ENCODE measurements around the gene RAET1G. TPM values are rescaled to one million over a fixed set of nuclear protein-coding genes. Genes with fewer than 3 reads are reported as not detected.

The RAET1G gene
- total and polyA plus RNA-seq, 12 donors: 0.21 to 0.37 (median 0.34) TPM; not detected in 8

- H3K9me3 ChIP-seq: peaks cover 0 to 14% (median 0%) of the 10 kb centered on the region in 11 donors
- no peak overlapping the region for H3K4me3 ChIP-seq
- no peak overlapping the region for H3K27ac ChIP-seq
- 61 to 78% methylated on average over 6 of the region's 6 CpGs for WGBS, 2 donors
- peak in 5 of 8 donors; percentile 22 to 61 (median 41) for ATAC-seq
- no peaks in the 10 kb centered on the region for H3K36me3 ChIP-seq
- TF ChIP-seq CTCF (IDR thresholded peaks at IDR 0.05): no peak
- intact Hi-C loops (cut with DNase I): no loop called here
- H3K27me3 ChIP-seq: no peaks in the 10 kb centered on the region
- no peak for DNase-seq
- peaks cover 0 to 13% (median 9%) of the 10 kb centered on the region in 9 donors for H3K4me1 ChIP-seq
Measured at GRCh38 chr6:149905911-149906371, 17.0 kb downstream of the RAET1G start.

GRCh38 chr6:149905371-149905910, 17.5 kb downstream of the RAET1G start:
- intact Hi-C loops (cut with DNase I): no loop called here
- no peak for DNase-seq
- H3K9me3 ChIP-seq: peaks cover 0 to 14% (median 0%) of the 10 kb centered on the region in 11 donors
- TF ChIP-seq CTCF (IDR thresholded peaks at IDR 0.05): no peak
- no peaks in the 10 kb centered on the region for H3K27me3 ChIP-seq
- H3K4me3 ChIP-seq: no peak overlapping the region
- H3K27ac ChIP-seq: no peak overlapping the region
- no peaks in the 10 kb centered on the region for H3K36me3 ChIP-seq
- peaks cover 0 to 13% (median 9%) of the 10 kb centered on the region in 9 donors for H3K4me1 ChIP-seq
- WGBS, 2 donors: 86 to 90% methylated on average over 18 of the region's 18 CpGs
- peak in 4 of 8 donors; percentile 20 to 50 (median 26) for ATAC-seq

- ATAC-seq: peak in 3 of 8 donors; percentile 45 to 54 (median 53)
- DNase-seq: no peak
- 89 to 91% methylated on average over 13 of the region's 13 CpGs for WGBS, 2 donors
- peaks cover 0 to 13% (median 9%) of the 10 kb centered on the region in 9 donors for H3K4me1 ChIP-seq
- no peak overlapping the region for H3K27ac ChIP-seq
- TF ChIP-seq CTCF (IDR thresholded peaks at IDR 0.05): no peak
- no peak overlapping the region for H3K4me3 ChIP-seq
- no peaks in the 10 kb centered on the region for H3K27me3 ChIP-seq
- intact Hi-C loops (cut with DNase I): no loop called here
- no peaks in the 10 kb centered on the region for H3K36me3 ChIP-seq
- H3K9me3 ChIP-seq: peaks cover 0 to 14% (median 0%) of the 10 kb centered on the region in 11 donors
Measured at GRCh38 chr6:149904661-149905370, 18.1 kb downstream of the RAET1G start.

GRCh38 chr6:149903938-149904611, 18.8 kb downstream of the RAET1G start:
- DNase-seq (no peak), ATAC-seq (no peak)
- intact Hi-C loops (cut with DNase I): no loop called here
- TF ChIP-seq CTCF (IDR thresholded peaks at IDR 0.05): no peak
- Histone ChIP-seq H3K27me3 (no peaks in the 10 kb centered on the region), H3K9me3 (peaks cover 0 to 13% (median 0%) of the 10 kb centered on the region in 11 donors), H3K4me3 (no peak overlapping the region), H3K36me3 (no peaks in the 10 kb centered on the region), H3K27ac (no peak overlapping the region), H3K4me1 (peaks cover 0 to 13% (median 9%) of the 10 kb centered on the region in 9 donors)
- WGBS, 2 donors: 77 to 83% methylated on average over 5 of the region's 5 CpGs

Data from heart right ventricle (tissue), 16 donors.